ENCODE data around the gene AOC2. TPM values are rescaled to one million over a fixed set of nuclear protein-coding genes. Genes with fewer than 3 reads are reported as not detected.
A peak's percentile ranks its signal among the peaks of the same experiment; 100 is the strongest.

AOC2 gene
- total and polyA plus RNA-seq, 2 of the 13 experiments (the other 11 are each of a cell fraction or from before 2014, with no cell fraction given), result 1.2 to 3.3 TPM

DNA sequence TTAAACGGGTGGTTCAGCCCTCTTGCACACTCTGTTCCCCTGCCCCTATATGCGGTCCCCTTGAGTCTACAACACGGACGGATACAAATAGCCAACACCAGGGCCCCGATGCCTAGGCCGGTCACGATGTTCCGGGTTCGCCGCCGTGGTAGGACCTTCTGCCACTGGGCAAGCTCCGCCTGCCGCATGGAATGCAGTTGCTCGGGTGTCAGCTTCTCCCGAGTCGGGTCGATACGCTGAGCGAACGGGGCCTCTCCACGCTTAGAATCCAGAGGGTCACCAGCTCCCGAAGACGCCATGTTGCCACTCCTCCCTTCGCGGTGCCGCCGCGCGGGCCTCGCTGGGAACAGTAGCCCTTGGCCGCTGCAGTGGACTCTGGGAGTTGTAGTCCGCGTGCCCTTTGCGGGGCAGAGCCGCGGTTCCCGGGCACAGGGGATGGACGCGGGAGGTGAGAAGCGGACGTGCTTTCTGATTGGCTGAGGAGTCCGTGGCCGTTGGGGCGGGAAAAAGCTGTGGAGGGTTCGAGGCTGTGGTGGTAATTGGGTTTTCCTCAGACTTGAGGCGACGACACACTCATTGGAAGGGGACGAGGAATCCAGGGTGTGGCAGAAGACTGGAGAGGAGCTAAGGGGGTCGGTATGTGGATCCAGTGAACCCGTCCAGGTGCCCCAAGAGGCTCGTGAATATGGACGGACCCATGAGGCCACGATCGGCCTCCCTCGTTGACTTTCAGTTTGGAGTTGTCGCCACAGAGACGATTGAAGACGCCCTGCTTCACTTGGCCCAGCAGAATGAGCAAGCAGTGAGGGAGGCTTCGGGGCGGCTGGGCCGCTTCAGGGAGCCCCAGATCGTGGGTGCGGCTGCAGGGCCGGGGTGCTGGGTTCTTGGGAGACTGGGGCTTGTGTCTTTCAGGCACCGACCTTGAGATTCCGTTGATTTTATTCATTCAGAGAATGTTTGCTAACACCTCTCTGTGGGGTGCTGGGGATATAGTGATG is 45.7 kb upstream of the AOC2 start, which contains the start of the genes CNTD1 and COA3 (continued):
- TF ChIP-seq SSRP1 (CRISPR knock-in tag; IDR thresholded peaks at IDR 0.05), result peak; percentile 88; the same call in 1 of the 2 replicates
- TF ChIP-seq KMT2B (CRISPR knock-in tag; IDR thresholded peaks at IDR 0.05), result peak; percentile 88
- 0 out of 2 replicates have a peak, but pooled peaks have one; percentile 80 for TF ChIP-seq ZNF678 (CRISPR knock-in tag; IDR thresholded peaks at IDR 0.05)
- TF ChIP-seq ZNF749 (CRISPR knock-in tag; IDR thresholded peaks at IDR 0.05; ENCODE audit: borderline replicate concordance), result peak; percentile 86; the same call in 1 of the 2 replicates
- TF ChIP-seq, protein P1, sequence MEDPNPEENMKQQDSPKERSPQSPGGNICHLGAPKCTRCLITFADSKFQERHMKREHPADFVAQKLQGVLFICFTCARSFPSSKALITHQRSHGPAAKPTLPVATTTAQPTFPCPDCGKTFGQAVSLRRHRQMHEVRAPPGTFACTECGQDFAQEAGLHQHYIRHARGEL (CRISPR knock-in tag; IDR thresholded peaks at IDR 0.05), result peak; percentile 89
- TF ChIP-seq JUN (CRISPR knock-in tag; IDR thresholded peaks at IDR 0.05), result peak; percentile 76; the same call in 1 of the 2 replicates
- TF ChIP-seq ZNF567 (CRISPR knock-in tag; IDR thresholded peaks at IDR 0.05; ENCODE audit: borderline replicate concordance), result peak; percentile 99
- TF ChIP-seq ZMYM4 (CRISPR knock-in tag; IDR thresholded peaks at IDR 0.05), result peak; percentile 86
- peak; percentile 44; the same call in 1 of the 2 replicates for TF ChIP-seq HES4 (CRISPR knock-in tag; IDR thresholded peaks at IDR 0.05; ENCODE audit: borderline replicate concordance)
- peak; percentile 88; the same call in 1 of the 2 replicates for TF ChIP-seq PHF21A (CRISPR knock-in tag; IDR thresholded peaks at IDR 0.05)
- TF ChIP-seq TSC22D2 (CRISPR knock-in tag; IDR thresholded peaks at IDR 0.05; ENCODE audit: borderline replicate concordance), result peak; percentile 79
- TF ChIP-seq ZBTB7A (CRISPR knock-in tag; IDR thresholded peaks at IDR 0.05), result peak; percentile 15; the same call in 1 of the 2 replicates
- peak; percentile 94 for TF ChIP-seq ZNF446 (CRISPR knock-in tag; IDR thresholded peaks at IDR 0.05)
- peak; percentile 89; the same call in 1 of the 2 replicates for TF ChIP-seq ZSCAN21 (CRISPR knock-in tag; IDR thresholded peaks at IDR 0.05; ENCODE audit: borderline replicate concordance)
- TF ChIP-seq ZNF207 (IDR thresholded peaks at IDR 0.05; ENCODE audit: borderline replicate concordance), result no peak
- peak; percentile 73; the same call in 1 of the 2 replicates for TF ChIP-seq ZNF768 (CRISPR knock-in tag; IDR thresholded peaks at IDR 0.05)
- peak; percentile 97 for TF ChIP-seq ZNF33B (CRISPR knock-in tag; IDR thresholded peaks at IDR 0.05)
- TF ChIP-seq SAP130 (CRISPR knock-in tag; IDR thresholded peaks at IDR 0.05; ENCODE audit: low read depth), result peak; percentile 96
- TF ChIP-seq, protein P2, sequence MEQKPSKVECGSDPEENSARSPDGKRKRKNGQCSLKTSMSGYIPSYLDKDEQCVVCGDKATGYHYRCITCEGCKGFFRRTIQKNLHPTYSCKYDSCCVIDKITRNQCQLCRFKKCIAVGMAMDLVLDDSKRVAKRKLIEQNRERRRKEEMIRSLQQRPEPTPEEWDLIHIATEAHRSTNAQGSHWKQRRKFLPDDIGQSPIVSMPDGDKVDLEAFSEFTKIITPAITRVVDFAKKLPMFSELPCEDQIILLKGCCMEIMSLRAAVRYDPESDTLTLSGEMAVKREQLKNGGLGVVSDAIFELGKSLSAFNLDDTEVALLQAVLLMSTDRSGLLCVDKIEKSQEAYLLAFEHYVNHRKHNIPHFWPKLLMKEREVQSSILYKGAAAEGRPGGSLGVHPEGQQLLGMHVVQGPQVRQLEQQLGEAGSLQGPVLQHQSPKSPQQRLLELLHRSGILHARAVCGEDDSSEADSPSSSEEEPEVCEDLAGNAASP (CRISPR knock-in tag; IDR thresholded peaks at IDR 0.05; ENCODE audit: borderline replicate concordance), result peak; percentile 57; the same call in 1 of the 2 replicates
- peak; percentile 98 for TF ChIP-seq ZNF737 (CRISPR knock-in tag; IDR thresholded peaks at IDR 0.05; ENCODE audit: borderline replicate concordance)
- peak in 1 of 2 experiments; percentile 96; a peak in 3 of 4 replicates for TF ChIP-seq KLF16 (CRISPR knock-in tag; IDR thresholded peaks at IDR 0.05)
- TF ChIP-seq, protein P3, sequence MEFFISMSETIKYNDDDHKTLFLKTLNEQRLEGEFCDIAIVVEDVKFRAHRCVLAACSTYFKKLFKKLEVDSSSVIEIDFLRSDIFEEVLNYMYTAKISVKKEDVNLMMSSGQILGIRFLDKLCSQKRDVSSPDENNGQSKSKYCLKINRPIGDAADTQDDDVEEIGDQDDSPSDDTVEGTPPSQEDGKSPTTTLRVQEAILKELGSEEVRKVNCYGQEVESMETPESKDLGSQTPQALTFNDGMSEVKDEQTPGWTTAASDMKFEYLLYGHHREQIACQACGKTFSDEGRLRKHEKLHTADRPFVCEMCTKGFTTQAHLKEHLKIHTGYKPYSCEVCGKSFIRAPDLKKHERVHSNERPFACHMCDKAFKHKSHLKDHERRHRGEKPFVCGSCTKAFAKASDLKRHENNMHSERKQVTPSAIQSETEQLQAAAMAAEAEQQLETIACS (CRISPR knock-in tag; IDR thresholded peaks at IDR 0.05), result 0 out of 2 replicates have a peak, but pooled peaks have one; percentile 29
- TF ChIP-seq, protein P4, sequence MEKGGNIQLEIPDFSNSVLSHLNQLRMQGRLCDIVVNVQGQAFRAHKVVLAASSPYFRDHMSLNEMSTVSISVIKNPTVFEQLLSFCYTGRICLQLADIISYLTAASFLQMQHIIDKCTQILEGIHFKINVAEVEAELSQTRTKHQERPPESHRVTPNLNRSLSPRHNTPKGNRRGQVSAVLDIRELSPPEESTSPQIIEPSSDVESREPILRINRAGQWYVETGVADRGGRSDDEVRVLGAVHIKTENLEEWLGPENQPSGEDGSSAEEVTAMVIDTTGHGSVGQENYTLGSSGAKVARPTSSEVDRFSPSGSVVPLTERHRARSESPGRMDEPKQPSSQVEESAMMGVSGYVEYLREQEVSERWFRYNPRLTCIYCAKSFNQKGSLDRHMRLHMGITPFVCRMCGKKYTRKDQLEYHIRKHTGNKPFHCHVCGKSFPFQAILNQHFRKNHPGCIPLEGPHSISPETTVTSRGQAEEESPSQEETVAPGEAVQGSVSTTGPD (CRISPR knock-in tag; IDR thresholded peaks at IDR 0.05), result no peak

Measured in HepG2 (cell line).